NCI-H748 treated with DMSO at 0.1 percent for 48 hours (cell line): ENCODE data around the gene LGR5.

Experiments used
- DNase-seq: peaks from one replicate; lab custom pipeline; 2025; lab: John Stamatoyannopoulos, UW

The LGR5 gene

DNA sequence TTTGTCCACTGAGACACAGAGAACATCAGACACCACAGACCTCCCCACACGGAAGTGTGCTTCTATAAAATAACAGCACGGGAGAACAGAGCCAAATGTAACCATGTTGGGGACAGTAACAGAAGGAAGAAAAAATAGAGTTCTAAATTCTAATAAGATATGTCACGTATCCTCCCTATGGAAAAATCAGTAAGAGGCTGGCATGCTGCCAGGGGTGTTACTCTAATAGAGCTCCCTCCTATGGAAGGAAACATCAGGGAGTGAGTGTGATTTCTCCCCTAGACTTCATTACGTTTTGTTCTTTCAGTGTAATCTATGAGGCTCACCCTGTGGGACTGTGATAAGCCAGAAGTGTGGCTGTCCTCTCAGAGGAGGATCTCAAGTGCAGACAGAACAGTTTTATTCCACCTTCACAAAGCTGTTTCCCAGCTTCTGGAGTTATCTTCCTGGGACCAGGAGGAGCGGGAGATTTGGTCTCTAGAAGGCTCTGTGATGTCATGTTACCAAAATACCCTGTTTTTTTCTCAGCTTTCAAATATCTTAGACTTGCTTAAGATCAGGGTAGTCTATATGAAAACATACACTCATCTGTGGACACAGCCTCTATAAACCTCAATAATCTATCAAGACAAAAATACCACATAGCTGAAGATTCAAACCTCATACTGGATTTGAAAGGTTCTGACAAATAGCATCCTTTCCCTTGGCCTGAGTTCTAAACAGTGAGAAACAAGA, 154.8 kb downstream of the LGR5 start:
- DNase-seq = no peak

DNA sequence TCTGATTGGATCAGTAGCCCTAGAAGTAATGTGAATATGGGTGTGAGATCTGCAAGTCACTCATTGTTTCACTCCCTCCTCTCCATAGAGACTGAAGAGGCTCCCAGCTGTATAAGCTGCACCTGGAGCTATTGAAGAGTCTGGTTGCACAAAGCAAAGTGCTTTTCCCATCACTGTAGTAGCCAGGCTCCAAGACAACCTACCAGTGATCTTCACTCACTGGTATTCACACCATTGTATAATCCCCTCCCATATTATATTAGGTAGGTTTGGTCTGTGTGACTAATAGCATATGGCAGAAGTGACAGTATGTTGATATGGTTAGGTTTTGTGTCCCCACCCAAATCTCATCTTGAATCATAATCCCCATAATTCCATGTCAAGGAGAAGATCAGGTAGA, 159.6 kb downstream of the LGR5 start:
- DNase-seq = no peak

DNA sequence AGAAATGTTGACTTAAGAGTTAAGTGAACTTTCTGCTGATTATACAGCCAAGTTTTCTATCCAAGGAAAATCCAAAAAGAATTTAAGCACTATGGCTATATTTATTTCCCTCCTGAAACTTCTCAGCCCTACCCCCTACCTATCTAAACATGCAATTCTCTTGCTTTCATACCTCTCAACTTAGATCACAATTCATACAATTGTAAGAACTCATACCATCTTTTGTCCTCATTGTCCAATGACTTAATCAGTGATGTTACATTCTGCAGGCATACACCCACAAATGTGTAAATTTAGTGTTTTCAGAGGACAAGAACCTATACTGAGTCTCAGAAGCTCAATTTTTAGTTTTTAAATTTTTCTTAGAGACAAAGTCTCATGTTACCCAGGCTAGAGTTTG, 161.9 kb downstream of the LGR5 start:
- no peak for DNase-seq

DNA sequence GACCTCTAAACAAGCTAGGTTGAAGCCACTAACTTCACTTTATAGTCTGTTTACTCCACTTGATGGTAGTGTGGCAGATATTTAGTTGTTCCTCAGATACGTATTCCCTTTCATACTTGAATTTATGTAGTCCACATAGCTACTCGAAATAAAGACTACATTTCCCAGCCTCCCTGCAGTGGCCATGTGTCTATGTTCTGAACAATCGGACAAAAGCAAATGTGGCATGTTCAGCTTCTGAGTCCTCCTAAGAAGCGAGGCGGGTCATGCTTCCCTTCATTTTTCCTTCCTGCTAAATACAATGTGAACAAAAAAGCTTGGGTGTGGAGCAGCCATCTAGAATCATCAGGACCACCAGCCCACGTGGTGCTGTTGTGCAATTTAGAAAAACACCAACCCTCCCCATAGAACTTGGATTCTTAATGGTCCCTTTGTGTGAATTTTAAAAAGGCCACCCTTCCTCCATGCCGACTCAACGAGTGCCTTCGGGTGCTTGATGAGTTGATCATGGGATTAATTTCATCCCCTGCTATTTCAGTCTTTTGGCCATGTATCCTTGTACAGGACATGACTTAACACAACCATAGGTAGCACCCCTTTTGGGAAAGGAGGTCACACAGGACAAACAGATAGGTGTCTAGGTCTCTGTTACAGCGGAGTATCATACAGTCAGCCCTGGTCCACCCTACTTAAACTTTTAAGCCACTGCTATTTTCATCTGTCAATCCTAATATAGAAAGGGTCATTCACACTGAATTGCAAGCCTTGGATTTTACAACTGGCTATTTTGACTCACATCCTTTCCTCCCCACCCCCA, 163.4 kb downstream of the LGR5 start:
- no peak for DNase-seq

DNA sequence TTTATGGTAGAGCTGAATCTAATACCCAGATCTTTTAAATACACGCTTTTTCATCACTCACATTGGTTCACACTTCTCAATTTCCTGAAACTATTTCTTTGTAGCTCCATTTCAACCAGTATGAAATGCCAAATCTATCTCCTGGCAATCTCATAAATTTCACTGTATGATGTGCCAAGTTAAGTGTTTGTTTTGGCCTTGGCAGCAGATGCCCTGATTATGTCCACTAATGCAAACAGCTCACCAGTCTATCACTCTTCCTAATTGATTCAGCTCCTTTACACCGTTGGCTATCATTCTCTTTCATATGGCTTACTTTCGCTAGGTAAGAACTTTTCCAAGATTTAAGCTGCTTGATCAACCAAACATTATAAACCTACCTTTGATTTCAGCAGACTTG, 165.4 kb downstream of the LGR5 start:
- no peak for DNase-seq

DNA sequence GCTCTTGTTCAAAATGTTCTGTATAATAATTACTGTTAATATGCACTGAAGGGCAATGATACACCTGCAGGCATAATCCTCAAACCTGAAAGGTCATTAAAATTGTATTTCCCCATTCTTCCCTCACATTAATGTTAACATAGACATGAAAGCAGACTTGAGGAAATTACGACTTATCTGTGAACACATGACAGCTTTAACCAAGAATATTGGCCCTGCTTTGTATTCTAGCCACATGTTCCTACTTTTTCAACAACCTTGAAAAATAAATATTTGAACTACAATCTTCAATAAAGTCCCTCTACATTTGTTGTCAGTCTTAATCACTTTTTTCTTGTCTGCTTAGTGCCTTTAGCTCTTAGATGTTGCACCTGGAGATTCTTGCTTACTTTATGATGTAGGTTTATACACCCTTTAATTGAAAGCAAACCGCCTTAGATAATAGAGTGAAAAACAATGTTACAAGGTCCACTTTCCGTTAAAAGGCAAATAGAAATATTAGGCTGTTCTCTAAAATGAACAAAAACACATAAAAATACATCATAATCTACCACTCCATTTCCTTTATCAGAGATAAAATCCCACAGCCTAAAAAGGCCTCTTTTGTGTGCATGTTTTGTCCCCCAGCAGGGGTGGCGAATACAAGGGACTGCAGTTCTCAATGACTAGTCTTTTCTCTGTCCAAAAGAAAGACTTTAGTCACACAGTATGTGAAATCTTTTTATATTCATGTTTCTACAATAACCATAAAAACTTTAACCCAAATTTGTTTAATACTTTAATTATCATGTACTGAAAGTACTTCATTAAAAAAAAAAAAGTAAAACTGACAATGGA, 168.1 kb downstream of the LGR5 start:
- DNase-seq = peak; percentile 63

DNA sequence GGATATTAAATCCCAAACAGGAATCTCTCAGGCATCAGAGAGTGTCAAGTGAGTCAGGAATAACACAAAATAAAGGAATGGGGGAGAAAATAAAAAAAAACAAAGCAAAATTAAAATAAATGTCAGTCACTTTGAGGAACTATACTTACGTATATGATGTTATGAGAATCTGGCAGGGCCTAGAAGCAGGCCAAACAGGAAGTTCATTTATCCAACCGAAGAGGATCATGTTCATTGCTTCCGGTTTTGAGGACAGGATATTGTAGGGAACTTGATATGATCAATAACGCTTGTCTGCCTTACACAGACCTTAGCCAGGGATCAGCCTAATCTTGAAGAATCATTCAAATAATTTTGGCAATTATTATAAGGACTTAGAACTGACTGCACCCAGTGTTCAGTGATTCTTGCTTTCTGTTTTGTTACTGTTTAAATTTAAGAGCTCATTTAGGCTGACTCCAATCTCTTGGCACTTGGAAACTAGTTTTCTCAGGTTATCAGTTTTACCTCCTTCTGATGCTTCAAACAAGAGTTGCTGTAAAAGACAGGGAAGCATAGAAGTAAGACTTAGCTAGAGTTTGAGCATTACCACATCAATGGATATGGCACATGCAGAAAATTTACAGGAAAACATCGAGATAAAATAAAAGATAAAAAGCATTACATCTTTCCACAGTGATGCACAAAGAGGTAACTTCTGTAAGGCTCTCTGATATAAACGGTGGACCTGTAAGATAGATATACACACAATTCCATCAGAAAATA, 170.6 kb downstream of the LGR5 start:
- DNase-seq = no peak

DNA sequence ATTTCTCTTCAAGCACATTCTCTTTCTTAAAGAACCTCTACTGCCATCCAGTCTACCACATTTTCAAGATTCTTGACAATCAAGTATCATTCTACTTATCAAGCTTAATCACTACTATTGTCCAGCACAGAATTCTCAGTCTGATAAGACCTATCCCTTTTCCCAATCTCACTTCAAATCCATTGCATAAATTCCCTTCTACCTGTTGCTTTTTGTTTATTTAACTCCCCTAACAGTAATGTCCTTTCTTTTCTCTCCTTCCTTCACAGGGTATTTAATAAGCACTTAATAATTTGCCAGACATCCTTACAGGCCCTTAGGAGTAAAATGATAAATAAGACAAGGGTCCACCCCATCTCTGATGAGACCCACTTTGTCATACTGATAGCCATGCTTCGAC, 182.3 kb downstream of the LGR5 start:
- DNase-seq = no peak

DNA sequence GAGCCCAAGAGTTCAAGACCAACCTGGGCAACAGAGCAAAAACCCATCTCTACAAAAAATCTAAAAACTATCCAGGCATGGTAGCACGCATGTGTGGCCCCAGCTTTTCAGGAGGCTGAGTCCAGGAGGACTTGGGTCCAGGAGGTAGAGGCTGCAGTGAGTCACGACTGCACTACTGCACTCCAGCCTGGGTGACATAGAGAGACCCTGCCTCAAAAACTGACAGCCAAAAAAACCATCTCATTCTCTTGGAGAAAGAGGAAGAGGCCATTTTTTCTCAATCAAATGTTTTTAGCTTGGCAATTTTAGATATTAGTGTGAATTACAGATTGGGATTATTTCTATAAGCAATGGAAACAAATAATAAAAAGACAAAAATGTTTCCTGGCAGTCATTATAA, 185.9 kb downstream of the LGR5 start:
- DNase-seq = no peak

DNA sequence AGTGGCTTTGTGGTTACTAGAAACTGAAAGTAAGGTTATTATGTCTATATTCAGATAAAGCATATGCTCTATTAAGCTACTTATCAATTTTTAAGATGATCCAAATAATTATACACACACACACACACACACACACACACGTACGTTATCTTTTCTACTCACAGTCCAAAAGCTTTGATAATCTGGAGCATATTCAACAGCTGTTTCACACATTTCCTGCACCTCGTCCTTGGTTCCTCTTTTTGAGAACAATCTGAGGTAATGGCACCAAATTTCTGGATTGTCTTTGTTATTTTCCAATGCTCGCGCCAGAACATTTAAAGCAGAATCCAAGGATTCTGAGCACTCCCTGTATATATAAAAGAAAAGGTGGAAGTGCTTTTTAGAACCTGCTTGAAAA, 186.5 kb downstream of the LGR5 start:
- no peak for DNase-seq

DNA sequence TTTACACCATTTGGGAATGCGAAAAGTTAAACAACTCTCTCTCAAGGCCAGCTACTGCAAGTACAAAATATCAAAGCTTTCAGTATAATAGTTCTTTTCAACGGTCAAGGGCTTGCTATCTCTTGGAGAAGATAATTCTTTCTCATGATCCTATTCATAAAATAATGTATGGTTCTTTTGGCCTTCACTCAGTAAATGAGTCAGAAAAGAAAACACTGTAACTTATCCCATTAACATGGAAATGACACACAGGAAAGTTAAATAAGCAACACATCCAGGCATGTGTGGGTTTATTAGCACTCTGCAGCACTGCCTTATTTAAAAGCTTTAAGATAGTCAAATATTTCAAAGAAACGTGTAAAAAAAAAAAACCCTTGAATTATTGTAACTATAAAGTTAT, 187.2 kb downstream of the LGR5 start:
- DNase-seq = no peak

DNA sequence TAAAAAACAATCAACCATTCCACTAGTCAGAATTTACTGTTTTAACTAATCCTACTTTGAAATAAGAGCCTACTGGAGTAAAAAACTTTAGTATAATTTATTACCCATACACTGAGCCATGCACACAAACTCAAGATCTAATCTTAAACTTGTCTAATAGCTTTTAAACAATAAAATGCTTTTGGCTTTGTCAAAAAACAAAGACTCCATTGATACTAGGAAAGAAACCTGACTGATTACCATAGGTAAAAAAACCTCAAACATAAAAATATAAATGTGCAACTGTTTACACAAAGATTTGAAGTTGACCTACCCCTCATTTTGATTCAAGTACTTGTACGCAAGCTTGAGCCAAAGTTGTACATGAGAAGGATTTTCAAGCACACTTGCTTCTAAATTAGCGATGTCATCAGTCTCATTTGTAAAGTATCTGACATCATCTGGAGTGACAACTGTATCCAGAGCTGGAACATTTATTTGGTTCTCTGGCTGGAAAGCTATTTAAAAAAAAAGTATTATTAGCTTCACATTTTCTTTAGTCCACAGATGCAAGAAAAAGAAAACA, 187.9 kb downstream of the LGR5 start:
- no peak for DNase-seq
